Sigmoid colon (tissue), 7 donors: ENCODE measurements around the gene CDH23. TPM values are rescaled to one million over a fixed set of nuclear protein-coding genes. Genes with fewer than 3 reads are reported as not detected.

Experiments used
- DNase-seq: peaks from one replicate; pipeline ENCODE4 v3.0.0-alpha.2; 2019
- H3K27ac ChIP-seq, 4 donors: fragments of 200-600 bp; sonication (generic); one replicate each; pipeline ENCODE4 v1.5.1; 2016 to 2019; ENCODE audit warnings: mild to moderate bottlenecking in 1 of 4
- H3K27me3 ChIP-seq, 3 donors: fragments of 200-600 bp; sonication (generic); one replicate each; pipeline ENCODE4 v1.5.1; 2019; ENCODE audit warnings: mild to moderate bottlenecking in 1 of 3
- H3K36me3 ChIP-seq, 4 donors: fragments of 200-600 bp; sonication (generic); one replicate each; pipeline ENCODE4 v1.5.1; 2016 to 2019
- H3K4me1 ChIP-seq, 4 donors: fragments of 200-600 bp; sonication (generic); one replicate each; pipeline ENCODE4 v1.5.1; 2017 to 2019
- H3K4me3 ChIP-seq, 4 donors: fragments of 200-600 bp; sonication (generic); one replicate each; pipeline ENCODE4 v1.5.1; 2017 to 2019; ENCODE audit warnings: mild to moderate bottlenecking in 2 of 4, moderate library complexity in 1 of 4
- H3K9me3 ChIP-seq, 4 donors: fragments of 200-600 bp in 3 of 4; sonication (generic) in 3 of 4; one replicate each; pipeline versions ENCODE4 v1.5.1 to v1.6.1; 2013 to 2019
- CTCF ChIP-seq, 4 experiments: fragments of 450-650 bp in 3 of 4; fragments of 200-600 bp in 1 of 4; IDR thresholded peaks; one replicate each; pipeline ENCODE4 v1.5.1; 2016 to 2019; ENCODE audit warnings: antibody characterized with exemption in 4 of 4, mild to moderate bottlenecking in 3 of 4, moderate library complexity in 2 of 4
- EP300 ChIP-seq, 4 donors: sonication (generic); formaldehyde crosslinking; IDR thresholded peaks; one replicate each; pipeline ENCODE4 v1.6.1; 2017; ENCODE audit warnings: antibody characterized with exemption in 4 of 4
- POLR2A ChIP-seq, 2 donors: fragments of 450-650 bp; IDR thresholded peaks; one replicate each; pipeline ENCODE4 v1.6.1; 2016; ENCODE audit warnings: antibody characterized with exemption in 2 of 2, mild to moderate bottlenecking in 2 of 2, moderate library complexity in 2 of 2
- POLR2AphosphoS5 ChIP-seq, 4 donors: sonication (generic); formaldehyde crosslinking; IDR thresholded peaks; one replicate each; pipeline ENCODE4 v1.6.1; 2017; ENCODE audit warnings: antibody characterized with exemption in 4 of 4
- WGBS, 2 donors: extraction: QIAGEN DNeasy Blood & Tissue Kit; methylation state at CpG; one replicate each; pipeline ENCODE4 v1.1.7; 2013; 5-methylcytosine and 5-hydroxymethylcytosine counted together
- intact Hi-C: fragments of 100-400 bp; cut with DNase I; formaldehyde crosslinking; loops from one replicate; pipeline ENCODE4 v1.15.1; 2023
- polyA plus RNA-seq, 3 donors: library from polyadenylated mRNA; stranded (reverse); fragments of 200-250 nt; gene quantifications; one replicate each; pipeline ENCODE4 v1.2.3, GENCODE V29; 2013
- total RNA-seq, 4 donors: library from RNA; depleted of rRNA; stranded (reverse); fragments of >200 nt; gene quantifications; one replicate each; pipeline ENCODE4 v1.1.0, GENCODE V29; 2016
- donor health status: healthy with polysubstance abuse.
- donor health status: Bipolar disorder and iron deficiency.
- donor health status: healthy.

The CDH23 gene
- total and polyA plus RNA-seq, 7 donors: 1.5 to 7.2 (median 3.0) TPM

GRCh38 chr10:71390461-71390835, 6.3 kb upstream of the CDH23 start:
- intact Hi-C loops: no loop called here

GRCh38 chr10:71390921-71391690, 5.6 kb upstream of the CDH23 start:
- DNase-seq: no peak
- no peaks in the 10 kb centered on the region for H3K36me3 ChIP-seq
- intact Hi-C loops: no loop called here
- H3K9me3 ChIP-seq: no peaks in the 10 kb centered on the region
- peaks cover 0 to 1% (median 0%) of the 10 kb centered on the region in 4 donors for H3K4me1 ChIP-seq
- WGBS, 2 donors: 80 to 81% methylated on average over 3 of the region's 3 CpGs
- H3K4me3 ChIP-seq: no peak overlapping the region
- peaks cover 0 to 10% (median 0%) of the 10 kb centered on the region in 3 donors for H3K27me3 ChIP-seq
- no peak overlapping the region for H3K27ac ChIP-seq
- no peak for TF ChIP-seq POLR2AphosphoS5 (IDR thresholded peaks at IDR 0.05)
- no peak for TF ChIP-seq POLR2A (IDR thresholded peaks at IDR 0.05)
- TF ChIP-seq EP300 (IDR thresholded peaks at IDR 0.05): no peak
- no peak for TF ChIP-seq CTCF (IDR thresholded peaks at IDR 0.05)

More at GRCh38 chr10:71390461-71390835, 6.3 kb upstream of the CDH23 start:
- Histone ChIP-seq H3K4me1 (no peaks in the 10 kb centered on the region), H3K27me3 (peaks cover 0 to 10% (median 0%) of the 10 kb centered on the region in 3 donors), H3K27ac (no peak overlapping the region), H3K36me3 (no peaks in the 10 kb centered on the region), H3K9me3 (no peaks in the 10 kb centered on the region), H3K4me3 (no peak overlapping the region)
- WGBS, 2 donors: 3 to 16% methylated on average over 10 of the region's 10 CpGs
- TF ChIP-seq POLR2A (IDR thresholded peaks at IDR 0.05): no peak
- no peak for TF ChIP-seq POLR2AphosphoS5 (IDR thresholded peaks at IDR 0.05)
- no peak for DNase-seq

- no peak for DNase-seq
- TF ChIP-seq EP300 (IDR thresholded peaks at IDR 0.05) (no peak), POLR2A (IDR thresholded peaks at IDR 0.05) (no peak), POLR2AphosphoS5 (IDR thresholded peaks at IDR 0.05) (no peak), CTCF (IDR thresholded peaks at IDR 0.05) (no peak)
- peaks cover 0 to 10% (median 0%) of the 10 kb centered on the region in 3 donors for H3K27me3 ChIP-seq
- no peak overlapping the region for H3K27ac ChIP-seq
- intact Hi-C loops: no loop called here
- WGBS, 2 donors: 71 to 90% methylated on average over 5 of the region's 5 CpGs
- no peaks in the 10 kb centered on the region for H3K36me3 ChIP-seq
- H3K4me1 ChIP-seq: peaks cover 0 to 6% (median 1%) of the 10 kb centered on the region in 4 donors
- no peak overlapping the region for H3K4me3 ChIP-seq
- H3K9me3 ChIP-seq: no peaks in the 10 kb centered on the region
Measured at GRCh38 chr10:71391701-71392100, 5.0 kb upstream of the CDH23 start.

- no peaks in the 10 kb centered on the region for H3K9me3 ChIP-seq
- H3K36me3 ChIP-seq: no peaks in the 10 kb centered on the region
- H3K4me3 ChIP-seq: no peak overlapping the region
- intact Hi-C loops: no loop called here
- no peak overlapping the region for H3K27ac ChIP-seq
- WGBS, 2 donors: 5 to 49% methylated on average over 1 of the region's 1 CpG
- no peak for TF ChIP-seq POLR2AphosphoS5 (IDR thresholded peaks at IDR 0.05)
- TF ChIP-seq EP300 (IDR thresholded peaks at IDR 0.05): no peak
- no peak for TF ChIP-seq CTCF (IDR thresholded peaks at IDR 0.05)
- TF ChIP-seq POLR2A (IDR thresholded peaks at IDR 0.05): no peak
- H3K27me3 ChIP-seq: peaks cover 0 to 14% (median under 1%) of the 10 kb centered on the region in 3 donors
- peaks cover 0 to 11% (median 7%) of the 10 kb centered on the region in 4 donors for H3K4me1 ChIP-seq
- no peak for DNase-seq
Measured at GRCh38 chr10:71392292-71392691, 4.4 kb upstream of the CDH23 start.

GRCh38 chr10:71392791-71393781, 3.6 kb upstream of the CDH23 start:
- TF ChIP-seq POLR2AphosphoS5 (IDR thresholded peaks at IDR 0.05) (no peak), POLR2A (IDR thresholded peaks at IDR 0.05) (no peak), EP300 (IDR thresholded peaks at IDR 0.05) (no peak), CTCF (IDR thresholded peaks at IDR 0.05) (no peak)
- Histone ChIP-seq H3K36me3 (no peaks in the 10 kb centered on the region), H3K9me3 (no peaks in the 10 kb centered on the region), H3K27me3 (peaks cover 7 to 21% (median 8%) of the 10 kb centered on the region in 3 donors), H3K4me3 (no peak overlapping the region), H3K27ac (no peak overlapping the region), H3K4me1 (peaks cover 0 to 19% (median 15%) of the 10 kb centered on the region in 4 donors)
- 89 to 92% methylated on average over 16 of the region's 16 CpGs for WGBS, 2 donors
- intact Hi-C loops: no loop called here
- no peak for DNase-seq
